ENCODE results near the gene VEZT.
"Not testable (repeated sequence)": the region's sequence is repeated elsewhere in the genome, so short reads cannot be mapped to it uniquely, and the experiment has no call there.

Gene VEZT

DNA sequence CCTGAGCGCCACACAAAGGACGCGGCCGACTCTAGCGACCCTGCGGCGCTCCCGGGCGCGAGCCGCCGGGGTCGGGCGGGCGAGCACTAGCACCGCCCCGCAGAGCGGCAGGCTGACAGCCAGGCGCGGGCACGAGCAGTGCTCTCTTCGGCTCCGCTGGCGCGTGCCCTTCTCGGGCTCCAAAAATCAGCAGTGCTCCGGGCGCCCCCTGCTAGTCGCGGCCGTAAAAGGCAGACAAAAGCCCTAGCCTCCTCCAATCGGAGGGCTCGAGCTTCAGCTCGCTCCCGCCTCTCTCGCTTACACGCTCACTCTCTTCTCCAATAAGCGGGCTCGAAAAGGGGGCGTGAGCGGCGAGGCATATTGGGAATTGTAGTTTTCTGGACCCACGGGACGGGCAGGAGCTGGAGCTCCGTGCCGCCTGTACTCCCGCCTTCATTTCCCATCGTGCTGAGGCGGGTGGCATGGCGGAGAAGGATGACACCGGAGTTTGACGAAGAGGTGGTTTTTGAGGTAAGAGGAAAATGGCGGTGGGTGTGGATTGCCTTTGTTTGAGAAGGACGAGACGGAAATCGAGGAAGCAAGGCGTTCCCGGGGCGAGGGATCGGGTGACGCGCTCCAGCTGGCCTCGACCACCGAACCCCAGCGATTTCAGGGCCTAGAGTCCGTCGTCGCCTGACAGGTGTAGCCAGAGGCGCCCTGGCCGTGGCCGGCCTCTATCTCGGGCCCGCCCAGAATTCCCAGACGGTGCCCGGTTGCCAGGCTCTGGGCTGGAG is at the start of gene VEZT, which contains the start of gene FGD6:
Gene VEZT, plus strand, starts transcription at position 431 of the 773 bp plus-strand sequence. Its CDS starts 44 bp downstream, at position 475.
Gene FGD6, minus strand, starts transcription at position 91 of the 773 bp plus-strand sequence. CDS start 227 bp downstream, outside the sequence.
- DNase-seq: peak; percentile 99

DNA sequence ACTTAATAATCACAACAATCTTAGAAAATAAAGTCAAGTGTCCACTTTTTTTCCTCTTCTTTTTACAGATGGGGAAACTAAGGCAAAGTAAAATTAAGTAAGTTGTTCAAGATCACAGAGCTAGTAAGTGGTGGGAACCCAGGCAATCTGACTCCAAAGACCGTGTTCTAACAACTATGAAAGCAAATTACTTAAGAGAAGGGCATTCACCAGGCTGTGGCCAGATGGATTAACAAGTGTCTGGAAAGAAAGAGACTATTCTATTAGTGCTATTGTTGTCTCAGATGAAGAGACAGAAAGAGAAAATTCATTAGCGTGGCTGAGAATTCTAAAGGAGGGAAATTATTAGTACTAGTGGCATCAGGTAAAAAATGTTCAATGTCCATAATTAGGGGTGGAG is 48.9 kb upstream of the VEZT start:
- no peak for DNase-seq

DNA sequence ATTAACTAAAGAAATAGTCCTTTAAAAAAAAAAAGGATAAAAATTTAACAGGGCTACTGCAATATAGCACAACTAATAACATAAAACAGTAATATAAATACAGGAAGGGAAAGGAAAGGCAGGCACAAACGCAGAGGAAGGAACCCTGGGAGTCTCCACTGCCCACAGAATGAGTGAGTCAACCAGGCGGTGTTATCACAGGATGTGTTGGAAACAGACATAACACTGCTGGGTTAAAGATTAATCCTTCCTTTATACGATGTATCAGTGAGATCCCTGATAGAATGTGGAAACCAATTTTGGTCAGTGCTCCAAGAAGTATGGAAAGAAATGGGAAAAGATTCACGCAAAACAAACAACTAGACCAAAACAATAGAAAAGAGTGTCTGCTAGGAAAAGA is 48.2 kb upstream of the VEZT start:
- peak; percentile 48 for DNase-seq

- peak; percentile 80 for DNase-seq
Observed at GRCh38 chr12:95173392-95174251, 44.0 kb upstream of the VEZT start.

DNA sequence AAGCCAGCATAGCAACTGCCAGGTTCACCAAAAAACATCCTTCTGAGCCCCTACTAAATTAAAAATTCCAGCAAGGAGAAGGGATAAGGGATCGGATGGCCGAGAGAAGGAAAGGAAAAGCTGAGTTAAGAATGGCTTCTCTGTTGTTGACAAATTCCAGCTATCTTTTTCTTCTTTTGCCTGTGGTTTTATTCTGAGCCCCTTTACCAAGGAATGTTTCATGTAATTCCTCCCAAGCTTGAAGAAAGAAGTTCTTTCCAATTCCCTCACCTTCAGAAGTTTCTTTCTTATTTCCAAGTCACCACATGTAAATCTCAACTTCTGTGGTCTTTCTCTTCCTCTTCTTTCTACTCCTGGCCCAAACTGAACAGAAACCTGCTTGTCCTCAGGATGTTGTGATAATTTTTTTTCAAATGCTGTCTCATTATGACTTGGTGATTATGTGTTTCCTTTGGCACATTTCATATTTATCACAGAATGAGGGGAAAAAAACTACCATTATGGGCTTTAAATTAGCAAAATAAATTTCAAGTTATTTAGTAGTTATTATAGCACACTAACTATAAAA is 40.3 kb upstream of the VEZT start:
- DNase-seq: no peak

GRCh38 chr12:95178136-95178535 is 39.5 kb upstream of the VEZT start:
- no peak for DNase-seq

DNA sequence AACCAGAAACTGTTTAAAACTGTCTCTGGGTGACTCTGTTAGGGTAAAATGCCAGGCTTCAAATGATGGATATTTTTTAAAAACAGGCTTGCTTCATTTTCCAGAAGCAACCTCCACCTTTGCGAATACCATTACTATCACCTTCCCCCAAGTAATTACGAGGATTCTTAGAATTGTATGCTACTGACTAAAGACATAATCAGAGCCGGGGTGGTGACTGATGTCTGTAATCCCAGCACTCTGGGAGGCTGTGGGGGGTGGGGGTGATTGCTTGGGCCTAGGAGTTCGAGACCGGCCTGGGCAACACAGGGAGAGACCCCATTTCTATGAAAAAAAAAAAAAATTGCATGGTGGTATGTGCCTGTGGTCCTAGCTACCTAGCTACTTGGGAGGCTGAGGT is 38.6 kb upstream of the VEZT start:
- no peak for DNase-seq

DNA sequence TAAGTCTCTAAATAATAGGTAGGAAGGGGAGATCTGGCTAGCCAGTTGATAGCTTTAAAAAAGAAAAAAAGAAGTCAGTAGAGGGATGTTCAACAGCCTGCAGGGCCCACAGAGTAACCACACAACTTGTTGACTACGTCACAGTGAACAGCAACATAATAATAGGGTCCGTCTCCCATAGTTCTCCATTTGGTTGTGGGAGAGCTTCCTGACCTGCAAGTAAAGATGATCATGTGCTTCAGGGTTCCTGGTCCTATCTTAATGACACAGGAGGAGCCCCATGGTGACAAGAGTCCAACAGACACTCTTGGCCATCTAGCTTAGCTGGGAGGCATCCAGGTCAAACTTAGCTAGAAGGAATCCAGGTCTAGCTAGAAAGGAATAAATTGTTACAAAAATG is 36.5 kb upstream of the VEZT start:
- no peak for DNase-seq

GRCh38 chr12:95182868-95183415 is 34.7 kb upstream of the VEZT start:
- peak; percentile 49 for DNase-seq

- no peak for DNase-seq
Observed at GRCh38 chr12:95184121-95184520, 33.5 kb upstream of the VEZT start.

DNA sequence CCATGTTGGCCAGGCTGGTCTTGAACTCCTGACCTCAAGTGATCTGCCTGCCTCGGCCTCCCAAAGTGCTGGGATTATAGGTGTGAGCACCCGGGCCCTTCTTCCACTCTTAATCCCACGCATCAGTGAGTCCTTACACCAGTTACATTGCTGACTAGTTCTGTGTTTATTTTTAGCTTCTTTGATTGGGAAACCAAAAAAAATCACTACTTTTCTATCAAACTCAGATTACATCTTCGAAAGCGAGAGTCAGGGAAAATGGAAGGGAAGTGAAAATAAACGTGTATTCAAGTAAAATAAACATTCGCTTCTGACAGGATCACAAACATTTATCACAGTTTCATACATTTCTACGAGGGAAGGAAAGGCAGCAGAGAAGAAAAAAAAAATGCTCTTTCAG is 32.5 kb upstream of the VEZT start:
- no peak for DNase-seq

DNA sequence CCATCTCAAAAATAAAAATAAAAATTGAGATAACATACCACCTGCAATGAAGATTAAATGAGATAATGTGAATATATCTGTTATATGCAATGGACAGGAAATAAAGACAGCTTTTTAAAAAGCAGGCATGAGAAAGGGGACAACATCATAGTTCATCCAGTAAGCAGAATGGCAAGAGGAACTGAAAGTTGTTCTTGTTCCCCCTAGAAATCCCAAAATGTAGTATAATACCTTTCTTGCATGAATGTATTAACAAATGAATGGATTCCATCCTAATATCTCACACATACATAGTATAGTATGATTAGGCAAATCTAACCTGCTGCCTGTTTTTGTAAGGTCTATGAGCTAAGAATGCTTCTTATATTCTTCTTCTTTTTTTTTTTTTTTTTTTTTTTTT is 31.8 kb upstream of the VEZT start:
- no peak for DNase-seq

GRCh38 chr12:95187865-95188415 is 29.7 kb upstream of the VEZT start:
- DNase-seq: no peak

DNA sequence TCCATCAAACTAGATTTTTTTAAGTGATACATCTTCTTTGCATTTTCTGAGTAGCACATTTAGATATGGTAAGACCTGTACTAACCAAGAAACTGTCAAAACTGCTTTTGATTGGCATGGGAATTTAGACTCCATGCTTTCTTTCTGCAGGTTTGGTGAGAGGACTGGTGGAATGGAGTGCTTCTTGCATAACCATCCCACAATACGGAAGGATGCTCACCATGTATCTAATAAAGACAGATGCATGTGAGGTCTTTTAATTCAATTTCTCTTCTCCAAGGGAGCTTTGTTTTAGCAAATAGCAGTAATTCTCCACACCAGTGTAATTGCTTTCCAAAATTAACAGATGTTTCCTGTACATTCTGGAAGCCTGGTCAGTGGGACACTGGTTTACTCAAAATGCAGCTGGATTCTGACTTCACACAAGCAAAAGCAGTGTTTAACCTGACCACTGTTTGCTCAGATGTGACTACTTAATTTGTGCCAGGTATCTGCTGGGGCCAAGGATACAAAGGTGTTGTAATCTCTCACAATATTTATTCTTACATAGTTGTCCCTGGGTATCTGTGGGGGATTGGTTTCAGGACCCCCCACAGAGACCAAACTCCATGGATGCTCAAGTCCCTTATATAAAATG is 26.4 kb upstream of the VEZT start:
- DNase-seq: no peak

GRCh38 chr12:95192271-95192670 is 25.3 kb upstream of the VEZT start:
- DNase-seq: no peak

DNA sequence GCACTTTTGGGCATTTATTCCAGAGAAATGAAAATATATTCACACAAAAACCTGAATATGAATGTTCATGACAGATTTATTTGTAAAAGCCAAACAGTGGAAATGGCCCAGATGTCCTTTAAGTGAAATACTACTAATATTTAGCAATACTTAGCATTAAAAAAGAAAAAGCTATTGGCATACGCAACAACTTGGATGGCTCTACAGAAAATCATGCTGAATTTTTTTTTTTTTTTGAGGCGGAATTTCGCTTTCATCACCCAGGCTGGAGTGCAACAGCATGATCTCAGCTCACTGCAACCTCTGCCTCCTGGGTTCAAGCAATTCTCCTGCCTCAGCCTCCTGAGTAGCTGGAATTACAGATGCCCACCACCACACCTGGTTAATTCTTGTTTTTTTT is 24.5 kb upstream of the VEZT start:
- DNase-seq: no peak

GRCh38 chr12:95195122-95195521 is 22.5 kb upstream of the VEZT start:
- DNase-seq: no peak

DNA sequence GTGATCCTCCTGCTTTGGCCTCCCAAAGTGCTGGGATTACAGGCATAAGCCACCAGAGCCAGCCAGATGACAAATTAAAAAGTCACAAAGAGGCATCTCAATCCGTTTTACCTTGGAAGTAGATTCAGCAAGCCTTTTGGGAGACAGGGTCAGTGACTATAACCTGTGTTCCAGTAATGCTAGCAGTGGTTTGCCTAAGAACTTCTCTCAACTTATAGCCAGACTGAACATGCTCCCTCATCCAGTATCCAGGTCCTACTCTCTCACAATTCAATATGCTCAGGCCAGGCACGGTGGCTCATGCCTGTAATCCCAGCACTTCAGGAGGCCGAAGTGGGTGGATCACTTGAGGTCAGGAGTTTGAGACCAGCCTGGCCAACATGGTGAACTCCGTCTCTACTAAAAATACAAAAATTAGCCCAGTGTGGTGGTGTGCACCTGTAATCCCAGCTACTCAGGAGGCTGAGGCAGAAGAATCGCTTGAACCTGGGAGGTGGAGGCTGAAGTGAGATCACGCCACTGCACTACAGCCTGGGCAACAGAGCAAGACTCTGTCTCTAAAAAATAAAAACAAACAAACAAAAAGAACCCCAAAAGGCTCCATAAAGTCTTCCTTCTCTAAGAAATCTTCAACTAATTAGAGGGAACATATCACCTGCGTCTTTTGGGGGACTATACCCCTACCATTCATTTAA is 20.6 kb upstream of the VEZT start:
- not testable (repeated sequence) for DNase-seq

GRCh38 chr12:95197636-95198035 is 20.0 kb upstream of the VEZT start:
- DNase-seq: no peak

GRCh38 chr12:95198914-95199313 is 18.7 kb upstream of the VEZT start:
- DNase-seq: no peak

- DNase-seq: no peak
Observed at GRCh38 chr12:95200128-95200894, 17.3 kb upstream of the VEZT start.

Measured in hematopoietic multipotent progenitor cell treated with erythropoietin and hydrocortisone succinate and interleukin-3 and kit ligand, for 6 days (in vitro differentiated cells).